ENCODE measurements around the gene COG5.
"Not testable (repeated sequence)": the region's sequence is repeated elsewhere in the genome, so short reads cannot be mapped to it uniquely, and the experiment has no call there.

The COG5 gene

DNA sequence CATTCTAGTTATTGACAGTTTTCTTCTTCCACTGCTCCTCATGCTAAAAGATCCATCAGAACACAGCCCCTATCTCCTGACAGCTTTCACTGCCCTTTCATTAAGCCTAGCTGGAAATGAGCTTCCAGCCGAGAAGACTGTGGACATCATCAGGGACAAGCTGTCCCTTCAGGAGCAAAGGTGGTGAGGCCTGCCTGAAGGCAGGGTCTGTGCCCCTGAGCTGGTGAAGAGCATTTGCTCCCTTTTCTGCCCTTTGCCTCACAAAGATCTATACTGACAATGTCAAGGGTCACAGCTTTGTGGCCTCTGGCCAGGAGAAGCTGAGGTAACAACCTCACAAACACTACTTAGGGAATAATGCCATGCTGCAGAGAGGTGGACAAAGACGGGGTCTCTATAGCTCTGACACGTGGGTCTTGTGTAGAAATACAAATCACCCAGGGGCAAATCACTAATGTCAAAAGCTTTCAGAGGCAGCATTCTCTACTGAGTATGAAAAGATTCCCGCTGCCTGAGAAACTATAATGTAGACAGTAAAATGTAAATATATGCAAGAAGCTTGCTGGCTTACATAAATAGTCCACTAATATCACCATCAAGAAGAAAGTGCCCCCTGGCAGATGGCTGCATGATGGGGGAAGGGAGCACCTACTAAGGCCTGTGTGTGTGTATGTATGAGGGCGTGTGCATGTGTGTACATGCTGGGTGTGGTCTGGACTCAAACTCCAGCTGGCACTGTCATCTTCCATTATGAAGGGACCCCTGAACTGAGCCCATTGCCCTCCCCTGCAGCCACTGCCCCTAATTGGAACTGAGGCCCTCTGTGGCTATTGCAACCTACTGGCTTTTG, 339.1 kb downstream of the COG5 start:
- Mint-ChIP-seq H3K9me3 (no peaks in the 10 kb centered on the region), H3K27ac (no peak overlapping the region), H3K36me3 (ENCODE audit: low read depth) (peaks cover 26% of the 10 kb centered on the region), H3K4me3 (no peak overlapping the region), H3K4me1 (ENCODE audit: low read depth) (no peaks in the 10 kb centered on the region), H3K27me3 (no peaks in the 10 kb centered on the region)

DNA sequence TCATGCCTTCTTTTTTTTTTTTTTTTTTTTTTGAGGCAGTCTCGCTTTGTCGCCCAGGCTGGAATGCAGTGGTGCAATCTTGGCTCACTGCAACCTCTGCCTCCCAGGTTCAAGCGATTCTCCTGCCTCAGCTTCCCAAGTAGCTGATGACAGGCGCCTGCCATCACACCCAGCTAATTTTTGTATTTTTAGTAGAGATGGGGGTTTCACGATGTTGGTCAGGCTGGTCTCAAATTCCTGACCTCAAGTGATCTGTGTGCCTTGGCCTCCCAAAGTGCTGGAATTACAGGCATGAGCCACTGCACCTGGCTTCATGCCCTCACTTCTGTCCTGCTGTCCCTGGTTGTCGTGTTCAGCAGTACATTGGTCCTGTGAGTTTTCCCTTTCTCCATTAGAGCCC, 342.9 kb downstream of the COG5 start:
- H3K4me1 Mint-ChIP-seq (ENCODE audit: low read depth); H3K9me3 Mint-ChIP-seq; H3K27ac Mint-ChIP-seq; H3K27me3 Mint-ChIP-seq; H3K4me3 Mint-ChIP-seq: not testable (repeated sequence)
- peaks cover 40% of the 10 kb centered on the region for H3K36me3 Mint-ChIP-seq (ENCODE audit: low read depth)

DNA sequence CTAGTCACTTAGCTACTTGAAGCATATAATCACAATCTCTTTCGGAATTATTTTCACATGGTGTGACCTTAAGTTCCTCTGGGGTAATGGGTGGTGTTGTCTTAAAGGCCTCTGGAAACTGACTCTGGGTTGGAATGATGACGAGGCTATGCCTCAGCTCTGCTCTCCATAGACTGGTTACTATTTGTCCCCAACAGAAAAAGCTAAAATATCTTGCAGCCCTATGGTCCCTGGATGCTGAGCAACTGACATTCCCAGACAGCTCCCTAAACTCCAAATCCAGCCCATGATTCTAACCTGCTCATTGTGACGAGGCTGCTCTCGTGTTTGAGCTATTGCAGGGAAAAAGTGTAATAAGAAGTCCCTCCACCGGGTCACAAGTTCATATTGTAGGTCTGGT, 343.4 kb downstream of the COG5 start:
- Mint-ChIP-seq H3K4me1 (ENCODE audit: low read depth) (peaks cover 6% of the 10 kb centered on the region), H3K9me3 (peaks cover 4% of the 10 kb centered on the region), H3K27ac (no peak overlapping the region), H3K36me3 (ENCODE audit: low read depth) (peaks cover 42% of the 10 kb centered on the region), H3K4me3 (no peak overlapping the region), H3K27me3 (no peaks in the 10 kb centered on the region)

DNA sequence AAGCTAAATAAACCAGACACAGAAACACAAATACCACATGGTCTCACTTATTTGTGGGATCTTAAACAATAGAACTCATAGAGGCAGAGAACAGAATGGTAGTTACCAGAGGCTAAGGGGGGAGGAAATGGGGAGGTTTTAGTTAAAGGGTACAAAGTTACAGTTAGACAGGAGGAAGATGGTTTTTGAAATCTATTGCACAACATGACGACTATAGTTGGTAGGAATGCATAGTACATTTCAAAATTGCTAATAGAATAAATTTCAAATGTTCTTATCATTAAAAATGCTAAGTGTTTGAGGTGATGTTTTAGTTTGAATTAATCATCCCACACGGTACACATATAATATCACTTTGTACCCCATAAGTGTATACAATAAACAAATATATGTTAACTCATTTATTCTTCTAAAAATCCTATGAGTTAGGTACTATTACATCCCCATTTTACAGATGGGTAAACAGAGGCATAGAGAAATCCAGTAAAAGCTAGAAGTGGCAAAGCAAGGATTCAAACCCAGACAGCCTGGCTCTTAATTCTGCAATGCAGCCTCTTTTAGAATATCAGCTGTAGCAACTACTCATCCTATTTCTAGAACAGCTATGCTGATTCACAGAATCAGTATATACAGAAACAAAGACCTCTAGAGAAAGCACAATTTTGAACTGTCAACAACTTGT, 344.0 kb downstream of the COG5 start:
- no peaks in the 10 kb centered on the region for H3K27me3 Mint-ChIP-seq
- H3K27ac Mint-ChIP-seq = no peak overlapping the region
- peaks cover 47% of the 10 kb centered on the region for H3K36me3 Mint-ChIP-seq (ENCODE audit: low read depth)
- H3K4me1 Mint-ChIP-seq (ENCODE audit: low read depth) = peaks cover 10% of the 10 kb centered on the region
- H3K4me3 Mint-ChIP-seq = no peak overlapping the region
- peaks cover 8% of the 10 kb centered on the region for H3K9me3 Mint-ChIP-seq

DNA sequence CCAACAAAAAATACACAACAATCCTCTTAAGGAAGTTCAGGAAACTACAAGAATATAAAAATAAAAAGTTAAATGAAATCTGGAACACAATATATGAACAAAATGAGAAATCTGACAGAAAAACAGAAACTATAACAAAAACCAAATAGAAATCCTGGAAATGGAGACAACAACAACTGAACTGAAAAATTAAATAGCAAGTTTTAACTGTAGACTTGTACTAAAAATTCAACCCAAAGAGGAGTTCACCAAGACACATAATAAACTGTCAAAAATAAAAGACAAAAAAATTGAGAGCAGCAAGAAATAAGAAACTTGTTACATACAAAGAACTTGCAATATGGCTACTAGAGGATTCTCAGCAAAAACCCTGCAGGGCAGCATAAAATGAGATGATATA, 349.8 kb downstream of the COG5 start:
- Mint-ChIP-seq H3K27ac (no peak overlapping the region), H3K36me3 (ENCODE audit: low read depth) (peaks cover 49% of the 10 kb centered on the region), H3K27me3 (no peaks in the 10 kb centered on the region)

DNA sequence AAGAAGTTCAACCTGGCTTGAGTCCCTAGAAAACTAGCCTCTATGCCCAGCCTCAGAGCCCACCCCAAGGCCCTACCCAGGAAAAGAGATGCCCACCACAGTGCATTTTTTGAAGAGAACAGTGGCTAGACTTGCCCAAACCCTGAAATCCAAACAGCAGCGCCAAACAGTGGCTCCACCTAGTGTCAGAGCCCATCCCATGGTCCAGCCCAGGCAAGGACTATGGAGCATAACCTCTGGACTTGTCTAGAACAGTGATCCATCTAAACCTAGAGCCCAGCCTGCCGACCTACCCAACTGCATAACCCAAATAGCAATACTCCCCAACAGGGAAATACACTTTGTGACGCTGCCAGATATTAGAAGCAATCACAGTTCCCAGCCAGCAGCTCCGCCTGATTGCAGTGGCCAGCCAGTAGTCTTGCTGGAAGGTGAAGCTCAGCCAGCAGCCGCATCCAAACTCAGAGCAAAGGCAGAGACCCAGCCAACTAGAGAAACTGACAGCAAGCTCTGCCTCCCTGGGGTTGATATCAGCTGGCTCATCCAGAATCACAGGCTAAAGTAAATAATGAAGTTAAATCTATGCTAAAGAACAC, 350.4 kb downstream of the COG5 start:
- H3K9me3 Mint-ChIP-seq = peaks cover 8% of the 10 kb centered on the region
- no peak overlapping the region for H3K27ac Mint-ChIP-seq
- peaks cover 50% of the 10 kb centered on the region for H3K36me3 Mint-ChIP-seq (ENCODE audit: low read depth)
- no peaks in the 10 kb centered on the region for H3K27me3 Mint-ChIP-seq
- H3K4me1 Mint-ChIP-seq (ENCODE audit: low read depth) = peaks cover 3% of the 10 kb centered on the region
- no peak overlapping the region for H3K4me3 Mint-ChIP-seq

More for the DNA sequence above, 349.8 kb downstream of the COG5 start:
- no peak overlapping the region for H3K4me3 Mint-ChIP-seq
- H3K4me1 Mint-ChIP-seq (ENCODE audit: low read depth) = peaks cover 8% of the 10 kb centered on the region
- peaks cover 8% of the 10 kb centered on the region for H3K9me3 Mint-ChIP-seq

DNA sequence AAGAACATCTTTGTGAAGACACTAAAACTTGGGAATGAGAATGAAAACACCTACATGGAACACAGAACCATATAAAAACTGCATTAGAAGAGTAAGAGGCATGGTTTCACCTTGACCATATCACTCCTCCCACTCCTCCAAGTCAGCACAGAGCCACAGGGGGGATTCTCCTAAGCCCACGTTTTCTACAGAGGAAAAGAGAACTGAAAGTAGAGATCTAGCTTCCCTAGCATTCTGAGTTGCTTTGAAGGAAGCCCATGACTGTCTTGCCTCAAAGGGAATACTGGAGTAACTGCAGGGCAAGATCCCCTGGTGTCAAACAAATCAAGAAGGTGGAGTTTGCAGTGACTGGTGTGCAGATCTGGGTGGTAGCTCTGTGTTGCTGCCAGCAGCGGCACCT, 351.0 kb downstream of the COG5 start:
- no peak overlapping the region for H3K27ac Mint-ChIP-seq
- H3K27me3 Mint-ChIP-seq = no peaks in the 10 kb centered on the region
- peaks cover 53% of the 10 kb centered on the region for H3K36me3 Mint-ChIP-seq (ENCODE audit: low read depth)
- peaks cover 3% of the 10 kb centered on the region for H3K4me1 Mint-ChIP-seq (ENCODE audit: low read depth)
- H3K9me3 Mint-ChIP-seq = peaks cover 8% of the 10 kb centered on the region
- no peak overlapping the region for H3K4me3 Mint-ChIP-seq

DNA sequence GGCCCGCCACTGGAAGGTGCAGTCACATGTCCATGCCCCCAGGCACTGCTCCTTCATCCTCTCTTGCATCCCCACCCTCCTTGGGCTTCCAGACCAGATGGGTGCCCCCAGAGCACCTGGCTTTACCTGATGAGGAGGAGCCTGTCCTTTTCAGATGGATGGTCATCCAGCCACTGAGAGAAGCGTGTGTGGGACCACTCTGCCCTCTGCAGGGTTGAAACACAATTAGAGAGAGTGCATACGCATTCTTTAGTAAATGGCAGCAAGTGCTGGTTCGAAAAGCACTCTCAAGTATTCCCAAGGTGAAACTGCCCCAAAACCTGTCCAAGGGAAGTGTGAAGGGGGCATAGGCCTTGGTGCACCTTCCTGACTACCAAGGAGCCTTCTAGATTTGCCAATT, 353.3 kb downstream of the COG5 start:
- Mint-ChIP-seq H3K27ac (no peak overlapping the region), H3K4me3 (no peak overlapping the region), H3K36me3 (ENCODE audit: low read depth) (peaks cover 55% of the 10 kb centered on the region), H3K4me1 (ENCODE audit: low read depth) (peaks cover 3% of the 10 kb centered on the region), H3K9me3 (peaks cover 4% of the 10 kb centered on the region), H3K27me3 (no peaks in the 10 kb centered on the region)

DNA sequence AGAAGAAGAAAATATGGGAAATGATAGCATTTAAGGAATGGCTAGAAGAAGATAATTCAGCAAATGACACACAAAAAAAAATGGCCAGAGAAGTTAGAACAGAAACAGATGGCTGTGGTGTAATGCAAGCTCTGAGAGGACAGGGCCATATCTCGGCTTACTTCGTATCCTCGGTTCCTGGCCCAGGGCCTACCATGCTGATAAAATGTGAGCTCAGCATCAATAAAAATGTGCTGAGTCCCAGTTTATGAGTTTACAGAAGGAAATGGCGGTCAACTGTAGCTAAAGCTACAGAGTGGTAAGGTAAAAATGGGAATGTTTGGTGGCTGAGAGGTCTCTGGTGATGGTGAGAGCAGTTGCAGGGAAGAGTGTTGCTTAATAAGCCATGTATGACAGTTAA, 354.2 kb downstream of the COG5 start:
- H3K9me3 Mint-ChIP-seq = no peaks in the 10 kb centered on the region
- peaks cover 54% of the 10 kb centered on the region for H3K36me3 Mint-ChIP-seq (ENCODE audit: low read depth)
- no peak overlapping the region for H3K27ac Mint-ChIP-seq

DNA sequence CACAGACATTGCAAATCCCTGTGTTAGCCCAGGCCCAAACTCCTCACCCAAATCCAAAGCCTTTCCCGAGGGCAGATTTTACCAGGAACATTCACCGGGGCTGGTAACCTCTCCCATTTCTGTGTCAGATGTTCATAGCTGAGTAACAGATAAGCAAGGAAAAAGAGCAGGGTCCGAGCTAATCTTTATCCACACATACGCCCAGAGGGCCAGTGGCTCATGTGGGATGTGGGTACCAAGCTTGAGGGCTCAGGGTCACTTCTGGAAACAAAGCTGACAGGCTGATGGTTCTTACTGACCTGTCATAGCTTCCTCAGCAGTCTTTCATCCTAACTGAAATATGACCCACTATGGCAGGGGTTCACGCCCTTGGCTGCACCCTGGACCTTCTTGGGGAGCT, 355.2 kb downstream of the COG5 start:
- no peak overlapping the region for H3K4me3 Mint-ChIP-seq
- H3K27me3 Mint-ChIP-seq = no peaks in the 10 kb centered on the region
- H3K36me3 Mint-ChIP-seq (ENCODE audit: low read depth) = peaks cover 49% of the 10 kb centered on the region
- no peaks in the 10 kb centered on the region for H3K9me3 Mint-ChIP-seq
- no peak overlapping the region for H3K27ac Mint-ChIP-seq
- H3K4me1 Mint-ChIP-seq (ENCODE audit: low read depth) = no peaks in the 10 kb centered on the region

More for the DNA sequence above, 354.2 kb downstream of the COG5 start:
- Mint-ChIP-seq H3K4me1 (ENCODE audit: low read depth) (no peaks in the 10 kb centered on the region), H3K27me3 (no peaks in the 10 kb centered on the region), H3K4me3 (no peak overlapping the region)

DNA sequence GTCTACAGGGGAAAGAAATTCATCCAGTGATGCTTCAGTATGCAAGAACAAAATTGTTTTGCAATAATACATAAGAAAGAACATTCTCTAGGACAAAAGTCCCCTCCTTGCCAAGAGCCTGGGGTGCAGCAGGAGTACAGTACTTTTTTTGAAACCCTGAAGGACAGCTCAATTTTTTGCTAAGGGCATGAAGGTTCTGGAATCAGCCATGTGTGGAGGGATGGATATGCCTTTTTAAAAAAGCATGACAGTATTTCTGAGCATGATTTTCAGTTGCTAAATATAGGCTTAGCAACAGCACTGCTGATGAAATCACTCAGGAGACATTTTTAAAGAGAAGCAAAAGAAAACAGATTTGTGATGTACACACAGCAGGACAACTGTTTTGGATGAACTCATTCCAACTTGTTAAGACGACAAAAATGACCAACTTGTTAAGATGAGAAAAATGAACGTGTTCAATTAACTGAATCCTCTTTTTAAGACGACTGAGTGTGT, 355.6 kb downstream of the COG5 start:
- Mint-ChIP-seq H3K4me1 (ENCODE audit: low read depth) (no peaks in the 10 kb centered on the region), H3K36me3 (ENCODE audit: low read depth) (peaks cover 48% of the 10 kb centered on the region), H3K27me3 (no peaks in the 10 kb centered on the region), H3K9me3 (no peaks in the 10 kb centered on the region), H3K4me3 (no peak overlapping the region), H3K27ac (no peak overlapping the region)

DNA sequence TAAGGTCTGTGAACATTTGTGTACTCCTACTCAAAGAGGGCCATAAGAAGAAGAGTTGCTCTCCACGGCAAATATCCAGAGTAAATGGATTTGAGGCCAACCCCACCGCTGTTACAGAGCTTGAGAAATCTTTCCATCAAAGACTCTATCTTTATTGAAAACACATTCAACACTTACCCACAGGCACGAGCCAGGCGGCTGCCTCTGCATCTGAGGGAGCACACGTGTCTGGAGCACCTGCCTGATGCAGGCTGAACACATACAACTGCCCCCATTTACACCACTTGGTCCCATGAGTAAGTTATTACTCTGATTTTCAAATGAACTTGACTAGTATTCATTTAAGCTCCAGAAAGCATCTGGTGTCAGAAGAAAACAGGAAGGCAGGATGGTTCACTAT, 356.3 kb downstream of the COG5 start:
- no peaks in the 10 kb centered on the region for H3K9me3 Mint-ChIP-seq
- no peak overlapping the region for H3K4me3 Mint-ChIP-seq
- H3K27ac Mint-ChIP-seq = no peak overlapping the region
- peaks cover 53% of the 10 kb centered on the region for H3K36me3 Mint-ChIP-seq (ENCODE audit: low read depth)
- no peaks in the 10 kb centered on the region for H3K4me1 Mint-ChIP-seq (ENCODE audit: low read depth)
- H3K27me3 Mint-ChIP-seq = no peaks in the 10 kb centered on the region

DNA sequence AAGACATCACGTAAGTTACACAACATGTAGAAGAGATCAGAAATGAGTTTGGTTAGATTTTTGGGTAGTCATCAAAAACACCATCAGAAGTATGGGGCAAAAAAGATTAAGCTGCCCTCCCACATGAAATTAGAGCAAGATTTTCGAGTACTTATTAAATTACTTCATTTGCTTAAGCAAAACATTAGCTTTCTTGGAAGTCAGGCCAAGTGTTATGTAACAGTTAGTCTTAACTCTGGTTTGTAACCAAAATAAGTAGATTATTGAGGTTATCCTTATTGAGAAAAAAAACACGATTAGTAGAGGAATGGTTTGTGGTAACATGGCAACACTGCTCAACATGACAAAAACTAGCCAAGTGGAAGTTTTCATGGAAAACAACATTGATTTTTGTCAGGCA, 357.0 kb downstream of the COG5 start:
- H3K4me3 Mint-ChIP-seq = no peak overlapping the region
- H3K27me3 Mint-ChIP-seq = no peaks in the 10 kb centered on the region
- H3K36me3 Mint-ChIP-seq (ENCODE audit: low read depth) = peaks cover 59% of the 10 kb centered on the region
- H3K27ac Mint-ChIP-seq = peak overlapping the region; percentile 11
- H3K4me1 Mint-ChIP-seq (ENCODE audit: low read depth) = no peaks in the 10 kb centered on the region
- no peaks in the 10 kb centered on the region for H3K9me3 Mint-ChIP-seq

DNA sequence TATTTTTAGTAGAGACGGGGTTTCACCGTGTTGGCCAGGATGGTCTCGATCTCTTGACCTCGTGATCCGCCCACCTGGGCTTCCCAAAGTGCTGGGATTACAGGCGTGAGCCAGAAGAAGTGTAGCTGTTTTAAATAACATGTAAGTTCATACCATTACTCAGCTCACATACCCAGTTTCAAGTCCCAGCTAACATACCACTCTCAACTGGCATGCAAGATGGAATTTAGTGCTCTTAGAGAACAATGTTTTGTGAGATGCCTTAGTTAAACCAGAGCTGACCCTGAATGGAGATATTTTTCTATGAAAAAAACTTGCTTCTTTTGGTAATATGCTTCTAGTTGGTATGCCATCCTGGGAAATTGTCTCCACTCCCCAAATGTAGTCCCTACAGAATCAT, 357.6 kb downstream of the COG5 start:
- Mint-ChIP-seq H3K4me1 (ENCODE audit: low read depth) (no peaks in the 10 kb centered on the region), H3K4me3 (no peak overlapping the region), H3K36me3 (ENCODE audit: low read depth) (peaks cover 59% of the 10 kb centered on the region), H3K9me3 (no peaks in the 10 kb centered on the region), H3K27me3 (no peaks in the 10 kb centered on the region), H3K27ac (no peak overlapping the region)

DNA sequence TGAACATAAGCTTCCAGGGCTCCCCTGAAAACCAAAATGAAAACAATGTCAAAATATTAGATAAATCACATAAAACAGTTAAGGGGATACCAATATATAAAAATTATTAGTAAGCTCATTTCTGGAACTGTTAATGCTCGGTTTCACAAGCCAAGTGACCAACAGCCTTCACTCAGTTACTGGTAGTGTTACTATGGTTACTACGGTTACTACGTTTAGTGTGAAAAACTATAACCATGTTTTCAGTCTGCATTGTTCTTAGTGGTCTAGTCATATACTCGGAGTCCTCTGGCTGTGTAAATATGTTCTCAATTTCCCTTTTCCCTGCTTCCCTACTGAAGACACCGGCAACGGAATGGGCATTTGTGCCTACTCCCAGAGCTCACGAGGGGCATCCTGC, 360.1 kb downstream of the COG5 start:
- Mint-ChIP-seq H3K36me3 (ENCODE audit: low read depth) (peaks cover 60% of the 10 kb centered on the region), H3K27me3 (no peaks in the 10 kb centered on the region), H3K4me1 (ENCODE audit: low read depth) (no peaks in the 10 kb centered on the region), H3K27ac (peak overlapping the region; percentile 5), H3K4me3 (no peak overlapping the region), H3K9me3 (no peaks in the 10 kb centered on the region)
